ENCODE results near the gene MEX3A. TPM values are rescaled to one million over a fixed set of nuclear protein-coding genes. Genes with fewer than 3 reads are reported as not detected.

Gene MEX3A
- total and polyA plus RNA-seq, 10 of the 15 experiments (the other 5 are each of a cell fraction or from before 2014, with no cell fraction given), result 0.11 to 5.1 (median 1.7) TPM

DNA sequence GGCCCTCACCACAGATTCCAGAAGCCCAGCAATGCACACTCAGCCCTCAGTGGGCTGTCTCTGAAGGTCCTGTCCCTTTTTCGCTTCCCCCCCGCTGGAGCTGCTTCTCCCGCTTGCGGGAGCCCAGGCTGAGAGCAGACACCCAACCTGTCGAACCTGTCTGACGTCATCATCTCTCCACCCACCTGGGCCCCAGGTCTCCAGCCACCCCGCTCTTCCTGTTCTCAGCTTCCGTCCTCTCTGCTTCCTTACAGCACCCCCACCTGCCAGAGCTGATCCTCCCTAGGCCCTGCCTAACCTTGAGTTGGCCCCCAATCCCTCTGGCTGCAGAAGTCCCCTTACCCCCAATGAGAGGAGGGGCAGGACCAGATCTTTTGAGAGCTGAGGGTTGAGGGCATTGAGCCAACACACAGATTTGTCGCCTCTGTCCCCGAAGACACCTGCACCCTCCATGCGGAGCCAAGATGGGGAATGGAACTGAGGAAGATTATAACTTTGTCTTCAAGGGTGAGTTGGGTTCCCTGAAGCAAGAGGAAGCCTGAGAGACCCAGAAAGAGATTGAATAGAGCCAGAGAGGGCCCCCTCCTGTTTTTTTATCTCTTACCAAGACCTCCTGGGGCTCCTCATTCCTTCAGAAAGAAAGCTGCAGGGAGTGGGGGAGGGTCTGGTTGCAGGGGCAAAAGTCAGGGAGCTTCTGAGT lies 21.2 kb downstream of the MEX3A start, which contains the start of gene RAB25:
Gene RAB25 (plus strand): TSS at position 224 of the 700 bp plus-strand sequence. CDS start 241 bp downstream, at position 465.
- H3K79me2 ChIP-seq (ENCODE audit: control insufficient read depth, insufficient read depth, low read length), result no peaks in the 10 kb centered on the region
- 57% methylated on average over 11 of the region's 11 CpGs for WGBS (ENCODE audit: insufficient coverage, insufficient replicate concordance, low lambda C conversion rate, missing lambda C conversion rate)
- no peaks in the 10 kb centered on the region for H4K20me1 ChIP-seq (ENCODE audit: control insufficient read depth, insufficient read depth)
- H2AFZ ChIP-seq (ENCODE audit: control insufficient read depth, low read depth, low read length), result no peak within 1 kb of the TSS
- TF ChIP-seq ATF7 (IDR thresholded peaks at IDR 0.05; ENCODE audit: low read depth) (peak; percentile 18; the same call in 1 of the 2 replicates), RAD51 (IDR thresholded peaks at IDR 0.05) (no peak)
- H3K9me3 ChIP-seq (replicated peaks; ENCODE audit: control insufficient read depth, insufficient read depth, low read length), result no peaks in the 10 kb centered on the region
- H3K36me3 ChIP-seq (ENCODE audit: control insufficient read depth in 2 of 2, insufficient read depth in 2 of 2, low read length in 1 of 2), result no peaks in the 10 kb centered on the region
- in situ Hi-C loops (cut with MboI), result no loop called here
- POLR2A ChIA-PET, result interaction anchor here (0.5 to 0.9 kb wide), 6 partner anchors 12 to 130 kb away, joined by 3 to 10 read pairs (median 6); no protein-coding TSS in a partner anchor
- H3K27ac ChIP-seq (ENCODE audit: control insufficient read depth, insufficient read depth), result no peak within 1 kb of the TSS
- no peak within 1 kb of the TSS for H3K4me2 ChIP-seq (ENCODE audit: control insufficient read depth, insufficient read depth)
- DNase-seq (ENCODE audit: low read depth, low spot score) (no peak), ATAC-seq (no peak), FAIRE-seq (no peak)
- no peak within 1 kb of the TSS for H3K4me3 ChIP-seq
- no peaks in the 10 kb centered on the region for H3K4me1 ChIP-seq (ENCODE audit: control insufficient read depth, insufficient read depth, low read length)
- no peaks in the 10 kb centered on the region for H3K27me3 ChIP-seq (replicated peaks in 1 of 2; ENCODE audit: control insufficient read depth in 2 of 2, insufficient read depth in 2 of 2, low read length in 1 of 2)
- intact Hi-C loops (cut with micrococcal nuclease; ENCODE audit: unreplicated experiment), result no loop called here
- H3K9ac ChIP-seq (ENCODE audit: control insufficient read depth, insufficient read depth, low read length), result no peak within 1 kb of the TSS
- SMC1A ChIA-PET (ENCODE audit: uncharacterized antibody, unreplicated experiment), result no interaction called here
- CTCF ChIA-PET, result no interaction called here
- RAD21 ChIA-PET (ENCODE audit: unreplicated experiment), result interaction anchor here (1.0 kb wide), 1 partner anchor 123 kb away, joined by 5 read pairs; no protein-coding TSS in a partner anchor
- BruUV-seq (replicated peaks), result no TSS peak

DNA sequence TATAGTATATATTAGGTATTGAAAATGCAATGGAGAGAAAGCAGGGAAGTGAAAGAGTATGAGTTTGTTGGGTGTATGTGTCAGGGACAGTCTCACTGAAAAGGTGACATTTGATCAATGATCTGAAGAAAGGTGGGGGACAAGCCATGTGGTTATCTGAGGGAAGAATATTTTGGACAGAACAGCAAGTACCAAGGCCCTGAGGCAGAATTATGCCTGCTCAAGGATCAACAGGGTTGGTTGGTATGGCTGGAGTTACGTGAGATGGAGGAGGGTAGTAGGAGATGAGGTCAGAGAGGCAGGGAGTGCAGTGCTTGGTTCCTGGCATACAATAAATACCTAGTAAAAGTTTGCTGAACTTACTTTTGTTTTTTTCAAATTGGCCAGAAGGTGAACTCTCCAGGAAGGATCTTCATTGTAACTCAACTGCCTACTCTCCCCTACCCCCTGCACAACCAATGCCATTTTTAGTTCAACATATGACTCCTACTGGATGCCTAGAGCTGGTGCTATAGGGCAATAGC lies 25.9 kb downstream of the MEX3A start:
- intact Hi-C loops (cut with micrococcal nuclease; ENCODE audit: unreplicated experiment), result loop anchor here (10.0 kb wide), 1 partner anchor 202 kb away; the partner anchor contains the start of genes GON4L and SYT11
- ChIA-PET RAD21 (ENCODE audit: unreplicated experiment) (interaction anchor here (1.1 to 1.8 kb wide), 2 partner anchors 10 to 118 kb away, joined by 3 to 5 read pairs; no protein-coding TSS in a partner anchor), POLR2A (interaction anchor here (1.2 kb wide), 2 partner anchors 43 to 111 kb away, joined by 3 to 4 read pairs; no protein-coding TSS in a partner anchor), CTCF (interaction anchor here (0.5 to 3.1 kb wide), 4 partner anchors 9 to 176 kb away, joined by 4 to 28 read pairs (median 5); no protein-coding TSS in a partner anchor), SMC1A (ENCODE audit: uncharacterized antibody, unreplicated experiment) (interaction anchor here (2.0 to 2.3 kb wide), 2 partner anchors 10 to 118 kb away, joined by 7 to 12 read pairs; no protein-coding TSS in a partner anchor)
- Histone ChIP-seq H3K4me3 (no peak overlapping the region), H3K27me3 (replicated peaks in 1 of 2; ENCODE audit: control insufficient read depth in 2 of 2, insufficient read depth in 2 of 2, low read length in 1 of 2) (no peaks in the 10 kb centered on the region), H3K27ac (ENCODE audit: control insufficient read depth, insufficient read depth) (no peak overlapping the region), H4K20me1 (ENCODE audit: control insufficient read depth, insufficient read depth) (no peaks in the 10 kb centered on the region), H3K9me3 (replicated peaks; ENCODE audit: control insufficient read depth, insufficient read depth, low read length) (no peaks in the 10 kb centered on the region), H2AFZ (ENCODE audit: control insufficient read depth, low read depth, low read length) (no peak overlapping the region), H3K79me2 (ENCODE audit: control insufficient read depth, insufficient read depth, low read length) (peaks cover 19% of the 10 kb centered on the region), H3K4me2 (ENCODE audit: control insufficient read depth, insufficient read depth) (peak overlapping the region; percentile 28; the same call in 1 of the 2 replicates), H3K4me1 (ENCODE audit: control insufficient read depth, insufficient read depth, low read length) (no peaks in the 10 kb centered on the region; the same call in 1 of the 2 replicates), H3K36me3 (ENCODE audit: control insufficient read depth in 2 of 2, insufficient read depth in 2 of 2, low read length in 1 of 2) (no peaks in the 10 kb centered on the region), H3K9ac (ENCODE audit: control insufficient read depth, insufficient read depth, low read length) (no peak overlapping the region)
- in situ Hi-C loops (cut with MboI), result no loop called here
- TF ChIP-seq, protein P1, sequence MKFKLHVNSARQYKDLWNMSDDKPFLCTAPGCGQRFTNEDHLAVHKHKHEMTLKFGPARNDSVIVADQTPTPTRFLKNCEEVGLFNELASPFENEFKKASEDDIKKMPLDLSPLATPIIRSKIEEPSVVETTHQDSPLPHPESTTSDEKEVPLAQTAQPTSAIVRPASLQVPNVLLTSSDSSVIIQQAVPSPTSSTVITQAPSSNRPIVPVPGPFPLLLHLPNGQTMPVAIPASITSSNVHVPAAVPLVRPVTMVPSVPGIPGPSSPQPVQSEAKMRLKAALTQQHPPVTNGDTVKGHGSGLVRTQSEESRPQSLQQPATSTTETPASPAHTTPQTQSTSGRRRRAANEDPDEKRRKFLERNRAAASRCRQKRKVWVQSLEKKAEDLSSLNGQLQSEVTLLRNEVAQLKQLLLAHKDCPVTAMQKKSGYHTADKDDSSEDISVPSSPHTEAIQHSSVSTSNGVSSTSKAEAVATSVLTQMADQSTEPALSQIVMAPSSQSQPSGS (IDR thresholded peaks at IDR 0.05; ENCODE audit: low read length), result no peak
- no peak for TF ChIP-seq SRF (IDR thresholded peaks at IDR 0.05; ENCODE audit: low read depth in 2 of 2, low read length in 2 of 2)
- no peak for TF ChIP-seq POLR2AphosphoS5 (IDR thresholded peaks at IDR 0.05; ENCODE audit: low read length)
- TF ChIP-seq ASH2L (IDR thresholded peaks at IDR 0.05; ENCODE audit: borderline replicate concordance, low read depth), result no peak
- TF ChIP-seq NFIC (IDR thresholded peaks at IDR 0.05; ENCODE audit: low read depth, low read length), result no peak
- DNase-seq (ENCODE audit: low read depth, low spot score) (no peak), FAIRE-seq (no peak), ATAC-seq (no peak)
- WGBS (ENCODE audit: insufficient coverage, insufficient replicate concordance, low lambda C conversion rate, missing lambda C conversion rate), result 100% methylated on average over 1 of the region's 1 CpG
- BruUV-seq (replicated peaks), result no TSS peak

Data from GM12878 (cell line).